ENCODE data around the gene ARHGAP9. TPM values are rescaled to one million over a fixed set of nuclear protein-coding genes. Genes with fewer than 3 reads are reported as not detected.

Gene ARHGAP9
- total and polyA plus RNA-seq, 2 donors from 2014 or later: 3.8 to 18.1 TPM

DNA sequence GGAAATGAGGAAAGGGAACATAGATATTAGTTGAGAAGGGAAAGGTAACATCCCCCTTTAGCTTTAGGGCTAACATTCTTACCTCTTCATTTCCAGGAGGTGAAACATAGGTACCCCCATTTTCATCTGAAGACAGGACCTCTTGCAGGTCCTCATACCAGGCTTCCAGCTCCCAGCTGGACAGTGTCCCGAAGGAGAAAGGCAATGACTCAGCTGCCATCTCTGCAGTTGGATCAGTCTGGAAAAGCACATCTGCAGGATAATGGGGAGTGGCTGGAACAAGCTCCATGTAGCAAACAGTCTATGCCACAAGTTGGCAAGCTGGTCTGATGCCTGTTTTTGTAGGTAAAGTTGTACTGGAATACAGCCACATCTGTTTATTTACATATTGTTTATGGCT is 37.5 kb upstream of the ARHGAP9 start:
- H3K27me3 ChIP-seq (ENCODE audit: control insufficient read depth, insufficient read depth, low read length): no peaks in the 10 kb centered on the region
- intact Hi-C loops (cut with DNase I): no loop called here
- FAIRE-seq (no peak), DNase-seq (no peak)
- no peak overlapping the region for H3K27ac ChIP-seq (ENCODE audit: low read depth in 2 of 2, low read length in 2 of 2)
- TF ChIP-seq, protein P1, sequence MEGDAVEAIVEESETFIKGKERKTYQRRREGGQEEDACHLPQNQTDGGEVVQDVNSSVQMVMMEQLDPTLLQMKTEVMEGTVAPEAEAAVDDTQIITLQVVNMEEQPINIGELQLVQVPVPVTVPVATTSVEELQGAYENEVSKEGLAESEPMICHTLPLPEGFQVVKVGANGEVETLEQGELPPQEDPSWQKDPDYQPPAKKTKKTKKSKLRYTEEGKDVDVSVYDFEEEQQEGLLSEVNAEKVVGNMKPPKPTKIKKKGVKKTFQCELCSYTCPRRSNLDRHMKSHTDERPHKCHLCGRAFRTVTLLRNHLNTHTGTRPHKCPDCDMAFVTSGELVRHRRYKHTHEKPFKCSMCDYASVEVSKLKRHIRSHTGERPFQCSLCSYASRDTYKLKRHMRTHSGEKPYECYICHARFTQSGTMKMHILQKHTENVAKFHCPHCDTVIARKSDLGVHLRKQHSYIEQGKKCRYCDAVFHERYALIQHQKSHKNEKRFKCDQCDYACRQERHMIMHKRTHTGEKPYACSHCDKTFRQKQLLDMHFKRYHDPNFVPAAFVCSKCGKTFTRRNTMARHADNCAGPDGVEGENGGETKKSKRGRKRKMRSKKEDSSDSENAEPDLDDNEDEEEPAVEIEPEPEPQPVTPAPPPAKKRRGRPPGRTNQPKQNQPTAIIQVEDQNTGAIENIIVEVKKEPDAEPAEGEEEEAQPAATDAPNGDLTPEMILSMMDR (IDR thresholded peaks at IDR 0.05; ENCODE audit: borderline replicate concordance, extremely low read depth, insufficient read depth): no peak
- H3K4me1 ChIP-seq (ENCODE audit: control insufficient read depth in 2 of 3, insufficient read depth in 2 of 3, low read depth in 1 of 3, low read length in 3 of 3): peaks cover 7 to 23% (median 20%) of the 10 kb centered on the region in 3 donors
- no peak overlapping the region for H3K9ac ChIP-seq (ENCODE audit: low read length in 3 of 3)
- no peaks in the 10 kb centered on the region for H3K9me3 ChIP-seq (ENCODE audit: control insufficient read depth in 2 of 3, insufficient read depth in 1 of 3, low read length in 3 of 3)
- H3K36me3 ChIP-seq (ENCODE audit: control insufficient read depth in 2 of 3, insufficient read depth in 3 of 3, low read length in 3 of 3): peaks cover 13 to 49% (median 40%) of the 10 kb centered on the region in 3 donors
- H3K4me3 ChIP-seq (ENCODE audit: low read length in 3 of 3): peak overlapping the region in 1 of 3 donors; percentile 11

DNA sequence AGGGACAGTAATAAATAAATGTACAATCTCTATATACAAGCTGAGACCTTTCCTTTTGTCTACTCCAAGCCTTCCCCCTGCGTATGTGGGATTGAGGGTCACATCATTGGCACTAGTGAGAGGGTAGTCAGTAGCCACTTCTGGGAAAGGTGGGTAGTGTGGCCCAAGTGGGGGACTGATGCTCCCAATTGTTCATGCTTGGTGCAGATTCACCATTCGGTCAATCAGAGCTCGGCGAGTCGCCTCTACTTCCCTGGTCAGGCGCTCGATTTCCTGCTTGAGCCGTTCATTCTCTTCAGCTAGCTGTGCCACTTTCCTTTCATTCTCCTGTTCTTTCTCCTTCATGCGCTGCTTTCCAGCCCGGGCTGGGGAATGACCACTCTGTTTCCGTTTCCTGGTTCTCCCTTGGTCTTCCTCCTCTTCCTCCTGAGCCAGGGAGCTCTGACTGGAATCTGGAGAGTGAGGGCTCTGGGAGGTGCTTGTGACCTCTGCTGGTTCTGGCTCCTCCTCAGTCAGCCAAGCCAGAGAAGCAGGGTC is 37.0 kb upstream of the ARHGAP9 start:
- Histone ChIP-seq H3K4me3 (ENCODE audit: low read length in 3 of 3) (peak overlapping the region in 1 of 3 donors; percentile 11), H3K9me3 (ENCODE audit: control insufficient read depth in 2 of 3, insufficient read depth in 1 of 3, low read length in 3 of 3) (no peaks in the 10 kb centered on the region), H3K9ac (ENCODE audit: low read length in 3 of 3) (no peak overlapping the region), H3K27me3 (ENCODE audit: control insufficient read depth, insufficient read depth, low read length) (no peaks in the 10 kb centered on the region), H3K36me3 (ENCODE audit: control insufficient read depth in 2 of 3, insufficient read depth in 3 of 3, low read length in 3 of 3) (peaks cover 17 to 54% (median 45%) of the 10 kb centered on the region in 3 donors), H3K4me1 (ENCODE audit: control insufficient read depth in 2 of 3, insufficient read depth in 2 of 3, low read depth in 1 of 3, low read length in 3 of 3) (peaks cover 4 to 19% (median 15%) of the 10 kb centered on the region in 3 donors), H3K27ac (ENCODE audit: low read depth in 2 of 2, low read length in 2 of 2) (no peak overlapping the region)
- TF ChIP-seq, protein P1 (IDR thresholded peaks at IDR 0.05; ENCODE audit: borderline replicate concordance, extremely low read depth, insufficient read depth): no peak
- DNase-seq (no peak), FAIRE-seq (no peak)
- intact Hi-C loops (cut with DNase I): no loop called here

DNA sequence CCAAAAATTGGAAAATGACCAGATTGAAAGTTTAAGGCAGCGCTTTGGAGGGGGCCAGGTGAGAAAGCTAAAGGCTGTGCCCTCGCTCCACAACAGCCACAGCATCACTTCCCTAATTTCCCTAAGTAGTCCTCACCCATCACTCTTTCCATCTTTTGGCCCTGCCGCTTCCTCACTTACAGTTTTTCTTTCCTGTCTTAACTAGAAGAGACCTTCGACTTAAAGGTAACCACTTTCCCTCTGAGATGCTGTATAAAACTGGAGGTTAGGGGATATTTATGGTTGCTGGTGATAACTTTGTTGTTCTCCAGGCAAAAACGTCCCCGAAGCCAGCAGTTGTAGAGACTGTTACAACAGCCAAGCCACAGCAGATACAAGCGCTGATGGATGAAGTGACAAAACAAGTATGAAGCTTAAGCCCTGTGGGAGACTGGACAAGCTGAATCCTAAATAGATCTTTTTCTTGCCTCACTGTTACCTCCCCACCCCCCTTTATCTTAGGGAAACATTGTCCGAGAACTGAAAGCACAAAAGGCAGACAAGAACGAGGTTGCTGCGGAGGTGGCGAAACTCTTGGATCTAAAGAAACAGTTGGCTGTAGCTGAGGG is 36.4 kb upstream of the ARHGAP9 start:
- Histone ChIP-seq H3K9ac (ENCODE audit: low read length in 3 of 3) (no peak overlapping the region), H3K27me3 (ENCODE audit: control insufficient read depth, insufficient read depth, low read length) (no peaks in the 10 kb centered on the region), H3K9me3 (ENCODE audit: control insufficient read depth in 2 of 3, insufficient read depth in 1 of 3, low read length in 3 of 3) (no peaks in the 10 kb centered on the region), H3K4me3 (ENCODE audit: low read length in 3 of 3) (no peak overlapping the region), H3K27ac (ENCODE audit: low read depth in 2 of 2, low read length in 2 of 2) (no peak overlapping the region), H3K4me1 (ENCODE audit: control insufficient read depth in 2 of 3, insufficient read depth in 2 of 3, low read depth in 1 of 3, low read length in 3 of 3) (peaks cover 4 to 12% (median 9%) of the 10 kb centered on the region in 3 donors), H3K36me3 (ENCODE audit: control insufficient read depth in 2 of 3, insufficient read depth in 3 of 3, low read length in 3 of 3) (peaks cover 19 to 56% (median 45%) of the 10 kb centered on the region in 3 donors)
- FAIRE-seq (no peak), DNase-seq (no peak)
- TF ChIP-seq, protein P1 (IDR thresholded peaks at IDR 0.05; ENCODE audit: borderline replicate concordance, extremely low read depth, insufficient read depth): no peak
- intact Hi-C loops (cut with DNase I): no loop called here
